OCI-LY7 (cell line): ENCODE results near the gene INPP5F. TPM values are rescaled to one million over a fixed set of nuclear protein-coding genes. Genes with fewer than 3 reads are reported as not detected.

Source experiments
- BruUV-seq: library from RNA; stranded (reverse); fragments of 400-500 nt; replicated peaks from 2 replicates; lab custom pipeline; 2021; lab: Mats Ljungman, UMichigan
- CTCF ChIA-PET: fragments of 300-600 bp; sonication (Branson Sonifier 250); formaldehyde crosslinking; loops from one replicate; lab custom pipeline; 2022; ENCODE audit warnings: antibody characterized with exemption; ENCODE audit not compliant: unreplicated experiment; lab: Charles Lee
- POLR2A ChIA-PET: fragments of 300-600 bp; sonication (Branson Sonifier 250); formaldehyde crosslinking; loops from one replicate; lab custom pipeline; 2022; ENCODE audit warnings: antibody characterized with exemption; lab: Charles Lee
- DNase-seq: peaks from one replicate; pipeline ENCODE4 v3.0.0-alpha.2; 2015; ENCODE audit warnings: low spot score
- H2AFZ ChIP-seq: fragments of 200-600 bp; sonication (generic), shearing (Covaris generic); 2 replicates; pipeline ENCODE4 v1.6.1; 2014; ENCODE audit warnings: mild to moderate bottlenecking, antibody characterized with exemption, low read length, moderate library complexity
- H3K27ac ChIP-seq: fragments of 200-600 bp; sonication (generic); 2 replicates; pipeline ENCODE4 v1.5.1; 2014; ENCODE audit warnings: mixed run types, low read depth, mild to moderate bottlenecking, moderate library complexity, low read length, inconsistent platforms; ENCODE audit not compliant: poor library complexity, severe bottlenecking
- H3K36me3 ChIP-seq: fragments of 200-600 bp; sonication (generic); 2 replicates; pipeline ENCODE4 v1.6.1; 2014; ENCODE audit warnings: mild to moderate bottlenecking, antibody characterized with exemption, low read length, moderate library complexity, mixed read lengths; ENCODE audit not compliant: insufficient read depth
- H3K4me1 ChIP-seq: fragments of 200-600 bp; sonication (generic); 2 replicates; pipeline ENCODE4 v1.5.1; 2014; ENCODE audit warnings: mild to moderate bottlenecking, low read length; ENCODE audit not compliant: insufficient read depth, poor library complexity, severe bottlenecking
- H3K4me2 ChIP-seq: fragments of 200-600 bp; sonication (generic); 2 replicates; pipeline ENCODE4 v1.6.1; 2014; ENCODE audit warnings: mild to moderate bottlenecking, low read length
- H3K4me3 ChIP-seq: fragments of 200-600 bp; sonication (generic); 2 replicates; pipeline ENCODE4 v1.5.1; 2014; ENCODE audit warnings: mild to moderate bottlenecking, low read depth, low read length; ENCODE audit not compliant: poor library complexity, severe bottlenecking
- H3K79me2 ChIP-seq: fragments of 200-600 bp; sonication (generic); 2 replicates; pipeline ENCODE4 v1.6.1; 2016; ENCODE audit warnings: low read depth, mild to moderate bottlenecking, low read length, moderate library complexity, mixed read lengths; ENCODE audit not compliant: insufficient read depth
- H3K9me2 ChIP-seq: fragments of 200-600 bp; sonication (generic); 2 replicates; pipeline ENCODE4 v1.6.1; 2016; ENCODE audit warnings: mild to moderate bottlenecking, low read length, mixed read lengths; ENCODE audit not compliant: insufficient read depth
- H3K9me3 ChIP-seq: fragments of 200-600 bp; sonication (generic); 2 replicates; pipeline ENCODE4 v1.6.1; 2014; ENCODE audit warnings: mild to moderate bottlenecking, mixed run types, low read length, mixed read lengths
- H4K20me1 ChIP-seq: fragments of 200-600 bp; sonication (generic); 2 replicates; pipeline ENCODE4 v1.6.1; 2014; ENCODE audit warnings: mild to moderate bottlenecking, antibody characterized with exemption, low read length, moderate library complexity, mixed read lengths; ENCODE audit not compliant: insufficient read depth
- CTCF ChIP-seq: fragments of 200-600 bp; sonication (generic); conservative IDR thresholded peaks from 2 replicates; pipeline ENCODE4 v1.5.1; 2014; ENCODE audit warnings: mild to moderate bottlenecking, antibody characterized with exemption, low read length, moderate library complexity, mixed read lengths
- EZH2phosphoT487 ChIP-seq: fragments of 200-600 bp; sonication (generic); IDR thresholded peaks from 2 replicates; pipeline ENCODE4 v1.6.1; 2018; ENCODE audit warnings: low read depth, borderline replicate concordance, mild to moderate bottlenecking, mixed run types, antibody characterized with exemption, low read length, moderate library complexity, mixed read lengths
- intact Hi-C: fragments of 100-400 bp; cut with micrococcal nuclease; formaldehyde crosslinking; loops from one replicate; pipeline ENCODE4 v1.10.0; 2022; ENCODE audit not compliant: unreplicated experiment
- total RNA-seq, 2 experiments: library from RNA; depleted of rRNA in 1 of 2; stranded (reverse); fragments of >200 nt in 1 of 2; shearing (Covaris generic) in 1 of 2; gene quantifications; 2 replicates each; pipeline ENCODE4 v1.2.3, GENCODE V29; 2014 to 2022

Gene INPP5F
- total RNA-seq, 2 experiments from 2014 or later = 6.2 to 12.8 TPM

- no peak overlapping the region for H3K27ac ChIP-seq
- H3K4me2 ChIP-seq = no peak overlapping the region
- H3K4me1 ChIP-seq = no peaks in the 10 kb centered on the region
- no peaks in the 10 kb centered on the region for H3K36me3 ChIP-seq
- no peaks in the 10 kb centered on the region for H3K9me3 ChIP-seq
- H4K20me1 ChIP-seq = no peaks in the 10 kb centered on the region; the same call in 1 of the 2 replicates
- ChIA-PET CTCF (interaction anchor here (1.6 kb wide), 1 partner anchor 11 kb away, joined by 5 read pairs; the partner anchor contains the start of gene INPP5F), POLR2A (interaction anchor here (0.7 to 1.4 kb wide), 6 partner anchors 9 to 1765 kb away, joined by 3 to 6 read pairs (median 4); no protein-coding TSS in a partner anchor)
- H3K4me3 ChIP-seq = no peak overlapping the region
- TF ChIP-seq CTCF (no peak), EZH2phosphoT487 (no peak)
- DNase-seq = no peak
- H3K79me2 ChIP-seq = no peaks in the 10 kb centered on the region
- BruUV-seq = no TSS peak
- intact Hi-C loops = no loop called here
- no peak overlapping the region for H2AFZ ChIP-seq
- no peaks in the 10 kb centered on the region for H3K9me2 ChIP-seq
Measured at GRCh38 chr10:119737823-119738222, 12.0 kb downstream of the INPP5F start.

GRCh38 chr10:119738962-119739361 lies 13.1 kb downstream of the INPP5F start:
- ChIA-PET CTCF (no interaction called here), POLR2A (interaction anchor here (0.7 kb wide), 2 partner anchors 31 to 288 kb away, joined by 3 to 6 read pairs; no protein-coding TSS in a partner anchor)
- no peaks in the 10 kb centered on the region for H3K9me2 ChIP-seq
- H2AFZ ChIP-seq = no peak overlapping the region
- BruUV-seq = no TSS peak
- H3K36me3 ChIP-seq = no peaks in the 10 kb centered on the region
- TF ChIP-seq CTCF = no peak
- no peak for TF ChIP-seq EZH2phosphoT487
- no peak overlapping the region for H3K4me3 ChIP-seq
- no peaks in the 10 kb centered on the region for H3K79me2 ChIP-seq
- no peaks in the 10 kb centered on the region for H3K9me3 ChIP-seq
- no peak for DNase-seq
- H3K4me1 ChIP-seq = no peaks in the 10 kb centered on the region
- H3K4me2 ChIP-seq = no peak overlapping the region
- no peak overlapping the region for H3K27ac ChIP-seq
- no peaks in the 10 kb centered on the region; the same call in 1 of the 2 replicates for H4K20me1 ChIP-seq
- intact Hi-C loops = no loop called here

GRCh38 chr10:119740096-119740495 lies 14.2 kb downstream of the INPP5F start:
- H3K9me3 ChIP-seq = no peaks in the 10 kb centered on the region
- no peaks in the 10 kb centered on the region for H3K36me3 ChIP-seq
- H3K9me2 ChIP-seq = no peaks in the 10 kb centered on the region
- H4K20me1 ChIP-seq = no peaks in the 10 kb centered on the region; the same call in 1 of the 2 replicates
- no peak overlapping the region for H3K4me3 ChIP-seq
- POLR2A ChIA-PET = no interaction called here
- TF ChIP-seq EZH2phosphoT487 (no peak), CTCF (no peak)
- H3K4me1 ChIP-seq = no peaks in the 10 kb centered on the region
- CTCF ChIA-PET = no interaction called here
- 0 out of 2 replicates have a peak overlapping the region, but pooled peaks have one; percentile 25 for H3K4me2 ChIP-seq
- intact Hi-C loops = no loop called here
- BruUV-seq = no TSS peak
- no peak overlapping the region for H2AFZ ChIP-seq
- H3K27ac ChIP-seq = no peak overlapping the region
- DNase-seq = no peak
- no peaks in the 10 kb centered on the region for H3K79me2 ChIP-seq
